Sigmoid colon (tissue), 7 donors: Measurements from ENCODE around the gene ZNF845. TPM values are rescaled to one million over a fixed set of nuclear protein-coding genes. Genes with fewer than 3 reads are reported as not detected.
"Not testable (repeated sequence)": the region's sequence is repeated elsewhere in the genome, so short reads cannot be mapped to it uniquely, and the experiment has no call there.

Source experiments
- DNase-seq: peaks from one replicate; pipeline ENCODE4 v3.0.0-alpha.2; 2019
- H3K27ac ChIP-seq, 4 donors: fragments of 200-600 bp; sonication (generic); one replicate each; pipeline ENCODE4 v1.5.1; 2016 to 2019; ENCODE audit warnings: mild to moderate bottlenecking in 1 of 4
- H3K27me3 ChIP-seq, 3 donors: fragments of 200-600 bp; sonication (generic); one replicate each; pipeline ENCODE4 v1.5.1; 2019; ENCODE audit warnings: mild to moderate bottlenecking in 1 of 3
- H3K36me3 ChIP-seq, 4 donors: fragments of 200-600 bp; sonication (generic); one replicate each; pipeline ENCODE4 v1.5.1; 2016 to 2019
- H3K4me1 ChIP-seq, 4 donors: fragments of 200-600 bp; sonication (generic); one replicate each; pipeline ENCODE4 v1.5.1; 2017 to 2019
- H3K4me3 ChIP-seq, 4 donors: fragments of 200-600 bp; sonication (generic); one replicate each; pipeline ENCODE4 v1.5.1; 2017 to 2019; ENCODE audit warnings: mild to moderate bottlenecking in 2 of 4, moderate library complexity in 1 of 4
- H3K9me3 ChIP-seq, 4 donors: fragments of 200-600 bp in 3 of 4; sonication (generic) in 3 of 4; one replicate each; pipeline versions ENCODE4 v1.5.1 to v1.6.1; 2013 to 2019
- CTCF ChIP-seq, 4 experiments: fragments of 450-650 bp in 3 of 4; fragments of 200-600 bp in 1 of 4; IDR thresholded peaks; one replicate each; pipeline ENCODE4 v1.5.1; 2016 to 2019; ENCODE audit warnings: antibody characterized with exemption in 4 of 4, mild to moderate bottlenecking in 3 of 4, moderate library complexity in 2 of 4
- EP300 ChIP-seq, 4 donors: sonication (generic); formaldehyde crosslinking; IDR thresholded peaks; one replicate each; pipeline ENCODE4 v1.6.1; 2017; ENCODE audit warnings: antibody characterized with exemption in 4 of 4
- POLR2A ChIP-seq, 2 donors: fragments of 450-650 bp; IDR thresholded peaks; one replicate each; pipeline ENCODE4 v1.6.1; 2016; ENCODE audit warnings: antibody characterized with exemption in 2 of 2, mild to moderate bottlenecking in 2 of 2, moderate library complexity in 2 of 2
- POLR2AphosphoS5 ChIP-seq, 4 donors: sonication (generic); formaldehyde crosslinking; IDR thresholded peaks; one replicate each; pipeline ENCODE4 v1.6.1; 2017; ENCODE audit warnings: antibody characterized with exemption in 4 of 4
- WGBS, 2 donors: extraction: QIAGEN DNeasy Blood & Tissue Kit; methylation state at CpG; one replicate each; pipeline ENCODE4 v1.1.7; 2013; 5-methylcytosine and 5-hydroxymethylcytosine counted together
- intact Hi-C: fragments of 100-400 bp; cut with DNase I; formaldehyde crosslinking; loops from one replicate; pipeline ENCODE4 v1.15.1; 2023
- polyA plus RNA-seq, 3 donors: library from polyadenylated mRNA; stranded (reverse); fragments of 200-250 nt; gene quantifications; one replicate each; pipeline ENCODE4 v1.2.3, GENCODE V29; 2013
- total RNA-seq, 4 donors: library from RNA; depleted of rRNA; stranded (reverse); fragments of >200 nt; gene quantifications; one replicate each; pipeline ENCODE4 v1.1.0, GENCODE V29; 2016
- donor health status: healthy with polysubstance abuse.
- donor health status: Bipolar disorder and iron deficiency.
- donor health status: healthy.

ZNF845 gene
- total and polyA plus RNA-seq, 7 donors: 2.4 to 8.9 (median 4.6) TPM

GRCh38 chr19:53333066-53333462, 485 bp upstream of the ZNF845 start:
- peaks cover 0 to 15% (median 12%) of the 10 kb centered on the region in 4 donors for H3K4me1 ChIP-seq
- H3K9me3 ChIP-seq: peaks cover 0 to 12% (median 0%) of the 10 kb centered on the region in 4 donors
- DNase-seq: peak; percentile 82
- peak overlapping the region; percentile 80 to 88 (median 82) for H3K27ac ChIP-seq
- TF ChIP-seq EP300 (IDR thresholded peaks at IDR 0.05): no peak
- no peak for TF ChIP-seq POLR2A (IDR thresholded peaks at IDR 0.05)
- no peak for TF ChIP-seq POLR2AphosphoS5 (IDR thresholded peaks at IDR 0.05)
- no peak for TF ChIP-seq CTCF (IDR thresholded peaks at IDR 0.05)
- peaks cover 0 to 2% (median 0%) of the 10 kb centered on the region in 4 donors for H3K36me3 ChIP-seq
- H3K27me3 ChIP-seq: peaks cover 0 to 9% (median 0%) of the 10 kb centered on the region in 3 donors
- WGBS, 2 donors: 1 to 2% methylated on average over 14 of the region's 14 CpGs
- intact Hi-C loops: loop anchor here (2.0 to 5.0 kb wide), 2 partner anchors 32 to 136 kb away; partner anchors contain the start of gene ZNF525
- H3K4me3 ChIP-seq: peak overlapping the region; percentile 41 to 75 (median 66)

- H3K4me1 ChIP-seq, H3K27ac ChIP-seq, H3K27me3 ChIP-seq, DNase-seq, H3K4me3 ChIP-seq, intact Hi-C loops: not testable (repeated sequence)
- 96 to 97% methylated on average over 4 of the region's 4 CpGs for WGBS, 2 donors
- Histone ChIP-seq H3K36me3 (peaks cover 23 to 88% (median 51%) of the 10 kb centered on the region in 4 donors), H3K9me3 (peaks cover 0 to 45% (median 9%) of the 10 kb centered on the region in 4 donors)
Measured at GRCh38 chr19:53344403-53344802, 10.9 kb downstream of the ZNF845 start.

GRCh38 chr19:53355739-53356138, 22.2 kb downstream of the ZNF845 start:
- intact Hi-C loops: no loop called here
- peaks cover 11 to 34% (median 13%) of the 10 kb centered on the region in 4 donors for H3K36me3 ChIP-seq
- H3K4me3 ChIP-seq: no peak overlapping the region
- peaks cover 10 to 70% (median 49%) of the 10 kb centered on the region in 4 donors for H3K9me3 ChIP-seq
- no peaks in the 10 kb centered on the region for H3K27me3 ChIP-seq
- H3K27ac ChIP-seq: no peak overlapping the region
- TF ChIP-seq POLR2AphosphoS5 (IDR thresholded peaks at IDR 0.05) (no peak), POLR2A (IDR thresholded peaks at IDR 0.05) (no peak), EP300 (IDR thresholded peaks at IDR 0.05) (no peak), CTCF (IDR thresholded peaks at IDR 0.05) (no peak)
- no peak for DNase-seq
- no peaks in the 10 kb centered on the region for H3K4me1 ChIP-seq
- WGBS, 2 donors: 92 to 98% methylated on average over 1 of the region's 1 CpG

- no peak for DNase-seq
- Histone ChIP-seq H3K9me3 (peaks cover 3 to 48% (median 29%) of the 10 kb centered on the region in 4 donors), H3K4me1 (no peaks in the 10 kb centered on the region), H3K36me3 (peaks cover 0 to 12% (median 0%) of the 10 kb centered on the region in 4 donors), H3K4me3 (no peak overlapping the region), H3K27ac (no peak overlapping the region), H3K27me3 (no peaks in the 10 kb centered on the region)
- no peak for TF ChIP-seq POLR2AphosphoS5 (IDR thresholded peaks at IDR 0.05)
- TF ChIP-seq POLR2A (IDR thresholded peaks at IDR 0.05): no peak
- TF ChIP-seq CTCF (IDR thresholded peaks at IDR 0.05): no peak
- no peak for TF ChIP-seq EP300 (IDR thresholded peaks at IDR 0.05)
- intact Hi-C loops: no loop called here
- WGBS, 2 donors: 69 to 70% methylated on average over 35 of the region's 35 CpGs
Measured at GRCh38 chr19:53357821-53358581, 24.5 kb downstream of the ZNF845 start.

GRCh38 chr19:53360056-53360455, 26.5 kb downstream of the ZNF845 start:
- intact Hi-C loops, H3K4me1 ChIP-seq, H3K27me3 ChIP-seq, H3K36me3 ChIP-seq, H3K4me3 ChIP-seq, H3K27ac ChIP-seq, DNase-seq: not testable (repeated sequence)
- 92 to 94% methylated on average over 10 of the region's 10 CpGs for WGBS, 2 donors
- peaks cover 3 to 31% (median 15%) of the 10 kb centered on the region in 4 donors for H3K9me3 ChIP-seq
